Body of pancreas (tissue), 4 donors: ENCODE measurements around the gene POLR1C. TPM values are rescaled to one million over a fixed set of nuclear protein-coding genes. Genes with fewer than 3 reads are reported as not detected.

Source experiments
- ATAC-seq: fragments of 150-250 bp; one replicate; pipeline ENCODE4 v1.9.1; 2016
- DNase-seq, 4 donors: peaks; one replicate each; pipeline ENCODE4 v3.0.0-alpha.2; 2019
- H3K27ac ChIP-seq, 4 donors: fragments of 200-600 bp; sonication (generic); 1 replicate in 3 of 4; 2 replicates in 1 of 4; pipeline versions ENCODE4 v1.5.1 to v1.6.1; 2016 to 2019; ENCODE audit warnings: mild to moderate bottlenecking in 1 of 4, mixed read lengths in 1 of 4, moderate library complexity in 1 of 4
- H3K27me3 ChIP-seq, 2 donors: fragments of 200-600 bp; sonication (generic); one replicate each; pipeline ENCODE4 v1.6.0; 2016; ENCODE audit warnings: mild to moderate bottlenecking in 1 of 2
- H3K36me3 ChIP-seq, 2 donors: fragments of 200-600 bp; sonication (generic); replicated peaks in 1 of 2; 2 replicates each; pipeline ENCODE4 v1.5.1; 2016; ENCODE audit warnings: low read depth in 2 of 2; ENCODE audit not compliant: insufficient read depth in 1 of 2
- H3K4me1 ChIP-seq: fragments of 200-600 bp; sonication (generic); one replicate; pipeline ENCODE4 v1.6.0; 2016
- H3K4me3 ChIP-seq, 2 donors: fragments of 200-600 bp; sonication (generic); 1 replicate in 1 of 2; 2 replicates in 1 of 2; pipeline ENCODE4 v1.5.1; 2016 to 2019
- H3K9me3 ChIP-seq, 3 donors: fragments of 200-600 bp; sonication (generic); 1 replicate in 2 of 3; 2 replicates in 1 of 3; pipeline ENCODE4 v1.5.1; 2016
- CTCF ChIP-seq, 7 experiments: fragments of 450-650 bp in 4 of 7; fragments of 200-600 bp in 3 of 7; sonication (generic) in 3 of 7; IDR thresholded peaks; one replicate each; pipeline ENCODE4 v1.5.1; 2016 to 2019; ENCODE audit warnings: antibody characterized with exemption in 7 of 7
- POLR2A ChIP-seq, 3 donors: fragments of 450-650 bp; IDR thresholded peaks; one replicate each; pipeline ENCODE4 v1.6.1; 2016; ENCODE audit warnings: antibody characterized with exemption in 3 of 3, mild to moderate bottlenecking in 2 of 3
- WGBS, 2 donors: methylation state at CpG; one replicate each; pipeline ENCODE4 v1.1.5; 2017; 5-methylcytosine and 5-hydroxymethylcytosine counted together
- intact Hi-C: fragments of 100-400 bp; cut with DNase I; formaldehyde crosslinking; loops from one replicate; pipeline ENCODE4 v1.15.1; 2023
- total RNA-seq, 2 donors: library from RNA; depleted of rRNA; stranded (reverse); fragments of >200 nt; gene quantifications; one replicate each; pipeline ENCODE4 v1.1.0, GENCODE V29; 2016

Gene POLR1C
- total RNA-seq, 2 donors from 2014 or later, result 19.1 to 20.2 TPM

GRCh38 chr6:43469947-43470346, 46.9 kb upstream of the POLR1C start:
- Histone ChIP-seq H3K9me3 (no peaks in the 10 kb centered on the region), H3K27ac (no peak overlapping the region), H3K4me1 (no peaks in the 10 kb centered on the region), H3K27me3 (no peaks in the 10 kb centered on the region), H3K36me3 (no peaks in the 10 kb centered on the region), H3K4me3 (no peak overlapping the region)
- DNase-seq, result no peak
- no peak for TF ChIP-seq CTCF (IDR thresholded peaks at IDR 0.05)
- TF ChIP-seq POLR2A (IDR thresholded peaks at IDR 0.05), result no peak
- intact Hi-C loops, result no loop called here
- 87 to 90% methylated on average over 7 of the region's 7 CpGs for WGBS, 2 donors
- no peak for ATAC-seq

GRCh38 chr6:43471399-43471798, 45.5 kb upstream of the POLR1C start:
- no peaks in the 10 kb centered on the region for H3K36me3 ChIP-seq
- intact Hi-C loops, result no loop called here
- peak in 3 of 4 donors; percentile 22 to 38 (median 25) for DNase-seq
- H3K4me1 ChIP-seq, result no peaks in the 10 kb centered on the region
- no peaks in the 10 kb centered on the region for H3K27me3 ChIP-seq
- TF ChIP-seq POLR2A (IDR thresholded peaks at IDR 0.05) (no peak), CTCF (IDR thresholded peaks at IDR 0.05) (no peak)
- no peak overlapping the region for H3K4me3 ChIP-seq
- ATAC-seq, result no peak
- no peaks in the 10 kb centered on the region for H3K9me3 ChIP-seq
- 22 to 32% methylated on average over 1 of the region's 1 CpG for WGBS, 2 donors
- H3K27ac ChIP-seq, result no peak overlapping the region

- no peak for DNase-seq
- H3K4me3 ChIP-seq, result no peak overlapping the region
- H3K9me3 ChIP-seq, result no peaks in the 10 kb centered on the region
- H3K36me3 ChIP-seq, result no peaks in the 10 kb centered on the region
- no peak overlapping the region for H3K27ac ChIP-seq
- ATAC-seq, result no peak
- intact Hi-C loops, result no loop called here
- TF ChIP-seq CTCF (IDR thresholded peaks at IDR 0.05), result no peak
- no peak for TF ChIP-seq POLR2A (IDR thresholded peaks at IDR 0.05)
- WGBS, 2 donors, result 92 to 95% methylated on average over 4 of the region's 4 CpGs
- no peaks in the 10 kb centered on the region for H3K27me3 ChIP-seq
- peaks cover 4% of the 10 kb centered on the region for H3K4me1 ChIP-seq
These were observed 44.4 kb upstream of the POLR1C start for GRCh38 chr6:43472515-43472914.

GRCh38 chr6:43475516-43475915, 41.4 kb upstream of the POLR1C start:
- no peaks in the 10 kb centered on the region for H3K9me3 ChIP-seq
- no peaks in the 10 kb centered on the region for H3K27me3 ChIP-seq
- peaks cover 31% of the 10 kb centered on the region for H3K4me1 ChIP-seq
- TF ChIP-seq CTCF (IDR thresholded peaks at IDR 0.05) (no peak), POLR2A (IDR thresholded peaks at IDR 0.05) (no peak)
- no peak for ATAC-seq
- WGBS, 2 donors, result 67 to 79% methylated on average over 5 to 6 of the region's 6 CpGs
- H3K4me3 ChIP-seq, result no peak overlapping the region
- H3K27ac ChIP-seq, result no peak overlapping the region
- no peaks in the 10 kb centered on the region for H3K36me3 ChIP-seq
- no peak for DNase-seq
- intact Hi-C loops, result no loop called here

GRCh38 chr6:43476746-43477145, 40.1 kb upstream of the POLR1C start:
- DNase-seq (no peak), ATAC-seq (no peak)
- no peaks in the 10 kb centered on the region for H3K9me3 ChIP-seq
- H3K4me1 ChIP-seq, result peaks cover 41% of the 10 kb centered on the region
- TF ChIP-seq CTCF (IDR thresholded peaks at IDR 0.05), result no peak
- no peak for TF ChIP-seq POLR2A (IDR thresholded peaks at IDR 0.05)
- WGBS, 2 donors, result 24 to 33% methylated on average over 2 of the region's 2 CpGs
- no peak overlapping the region for H3K4me3 ChIP-seq
- peak overlapping the region in 3 of 4 donors; percentile 75 to 83 (median 76) for H3K27ac ChIP-seq
- intact Hi-C loops, result no loop called here
- no peaks in the 10 kb centered on the region for H3K36me3 ChIP-seq
- no peaks in the 10 kb centered on the region for H3K27me3 ChIP-seq
